GM12865 (cell line): Measurements from ENCODE around the gene EGFLAM.
"Not testable (repeated sequence)": the region's sequence is repeated elsewhere in the genome, so short reads cannot be mapped to it uniquely, and the experiment has no call there.

Source experiments
- DNase-seq: peaks from one replicate; pipeline ENCODE4 v3.0.0; 2010; ENCODE audit warnings: low read depth
- H3K4me3 ChIP-seq: 2 replicates; pipeline ENCODE4 v1.5.1; 2011; ENCODE audit warnings: mild to moderate bottlenecking, low read depth, low read length, control low read depth
- CTCF ChIP-seq: IDR thresholded peaks from 2 replicates; pipeline ENCODE4 v1.5.1; 2011; ENCODE audit warnings: low read length, control low read depth, low read depth, inconsistent platforms; ENCODE audit not compliant: insufficient read depth; ENCODE audit errors: missing control alignments

The EGFLAM gene

GRCh38 chr5:38408446-38409198, 150.3 kb downstream of the EGFLAM start:
- DNase-seq = no peak
- TF ChIP-seq CTCF = no peak
- no peak overlapping the region for H3K4me3 ChIP-seq

GRCh38 chr5:38410304-38410990, 152.1 kb downstream of the EGFLAM start:
- TF ChIP-seq CTCF = no peak
- no peak overlapping the region for H3K4me3 ChIP-seq
- DNase-seq = no peak

GRCh38 chr5:38413696-38414095, 155.3 kb downstream of the EGFLAM start:
- TF ChIP-seq CTCF = no peak

GRCh38 chr5:38414348-38414747, 156.0 kb downstream of the EGFLAM start:
- no peak for TF ChIP-seq CTCF
- no peak for DNase-seq

More at GRCh38 chr5:38413696-38414095, 155.3 kb downstream of the EGFLAM start:
- no peak overlapping the region for H3K4me3 ChIP-seq
- DNase-seq = no peak

GRCh38 chr5:38415772-38416171, 157.4 kb downstream of the EGFLAM start:
- H3K4me3 ChIP-seq, DNase-seq: not testable (repeated sequence)

More at GRCh38 chr5:38414348-38414747, 156.0 kb downstream of the EGFLAM start:
- H3K4me3 ChIP-seq = no peak overlapping the region

GRCh38 chr5:38417658-38418017, 159.3 kb downstream of the EGFLAM start:
- DNase-seq = no peak
- no peak for TF ChIP-seq CTCF

GRCh38 chr5:38420246-38420645, 161.9 kb downstream of the EGFLAM start:
- DNase-seq = no peak

More at GRCh38 chr5:38417658-38418017, 159.3 kb downstream of the EGFLAM start:
- H3K4me3 ChIP-seq = no peak overlapping the region

More at GRCh38 chr5:38420246-38420645, 161.9 kb downstream of the EGFLAM start:
- no peak overlapping the region for H3K4me3 ChIP-seq
- no peak for TF ChIP-seq CTCF
